ENCODE measurements around the gene CRB2.

The CRB2 gene

DNA sequence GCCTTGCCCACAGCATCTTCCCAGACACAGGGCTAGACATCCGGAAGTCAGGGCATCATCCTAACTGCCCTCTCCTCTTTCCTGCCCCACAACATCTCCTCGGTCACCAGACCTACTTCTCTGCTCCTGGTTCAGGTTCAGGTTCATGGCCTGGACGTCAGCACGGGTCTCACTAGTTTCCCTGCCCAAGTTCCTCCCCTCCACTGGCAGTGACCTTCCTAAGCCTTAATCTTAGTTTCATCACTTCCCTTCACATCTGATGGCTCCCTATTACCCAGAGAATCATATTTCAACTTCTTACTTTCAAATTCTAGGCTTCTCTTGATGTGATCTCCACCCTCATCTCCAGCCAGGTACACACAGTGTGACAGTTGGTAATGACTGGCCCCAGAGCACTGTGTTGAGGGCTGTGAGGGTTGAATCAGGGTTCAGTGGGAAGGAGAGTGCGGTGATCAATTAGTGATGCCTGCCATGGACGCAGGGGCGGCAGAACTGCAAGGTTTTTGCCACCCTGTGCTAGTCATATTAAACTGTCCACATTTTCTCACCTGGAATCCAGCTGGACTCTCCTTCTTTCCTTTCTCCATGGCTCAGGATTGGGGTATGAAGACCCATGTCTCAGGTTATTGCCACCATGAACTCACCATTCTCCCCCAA is 34.3 kb upstream of the CRB2 start:
- H3K4me2 ChIP-seq (ENCODE audit: low read length), result peak overlapping the region; percentile 70
- peak overlapping the region; percentile 47 for H3K4me3 ChIP-seq (ENCODE audit: low read length)
- H3K79me2 ChIP-seq (ENCODE audit: control insufficient read depth, low read length), result no peaks in the 10 kb centered on the region
- peaks cover 86% of the 10 kb centered on the region for H3K4me1 ChIP-seq (ENCODE audit: control insufficient read depth, low read length)
- peak overlapping the region; percentile 51; the same call in 1 of the 2 replicates for H3K27ac ChIP-seq (ENCODE audit: low read depth, low read length)
- H3F3A ChIP-seq (ENCODE audit: control insufficient read depth, insufficient read depth), result no peaks in the 10 kb centered on the region
- no peaks in the 10 kb centered on the region for H3K36me3 ChIP-seq (ENCODE audit: control insufficient read depth, low read length)
- TF ChIP-seq, protein P1, sequence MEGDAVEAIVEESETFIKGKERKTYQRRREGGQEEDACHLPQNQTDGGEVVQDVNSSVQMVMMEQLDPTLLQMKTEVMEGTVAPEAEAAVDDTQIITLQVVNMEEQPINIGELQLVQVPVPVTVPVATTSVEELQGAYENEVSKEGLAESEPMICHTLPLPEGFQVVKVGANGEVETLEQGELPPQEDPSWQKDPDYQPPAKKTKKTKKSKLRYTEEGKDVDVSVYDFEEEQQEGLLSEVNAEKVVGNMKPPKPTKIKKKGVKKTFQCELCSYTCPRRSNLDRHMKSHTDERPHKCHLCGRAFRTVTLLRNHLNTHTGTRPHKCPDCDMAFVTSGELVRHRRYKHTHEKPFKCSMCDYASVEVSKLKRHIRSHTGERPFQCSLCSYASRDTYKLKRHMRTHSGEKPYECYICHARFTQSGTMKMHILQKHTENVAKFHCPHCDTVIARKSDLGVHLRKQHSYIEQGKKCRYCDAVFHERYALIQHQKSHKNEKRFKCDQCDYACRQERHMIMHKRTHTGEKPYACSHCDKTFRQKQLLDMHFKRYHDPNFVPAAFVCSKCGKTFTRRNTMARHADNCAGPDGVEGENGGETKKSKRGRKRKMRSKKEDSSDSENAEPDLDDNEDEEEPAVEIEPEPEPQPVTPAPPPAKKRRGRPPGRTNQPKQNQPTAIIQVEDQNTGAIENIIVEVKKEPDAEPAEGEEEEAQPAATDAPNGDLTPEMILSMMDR (IDR thresholded peaks at IDR 0.05; ENCODE audit: low read depth, low read length, poor library complexity, severe bottlenecking), result no peak
- TF ChIP-seq EZH2phosphoT487 (IDR thresholded peaks at IDR 0.05; ENCODE audit: borderline replicate concordance, low read length), result no peak
- no peaks in the 10 kb centered on the region for H3K27me3 ChIP-seq (ENCODE audit: control insufficient read depth, low read length)
- no peaks in the 10 kb centered on the region for H3K9me2 ChIP-seq (replicated peaks; ENCODE audit: control insufficient read depth, low read length)
- no peaks in the 10 kb centered on the region for H3K9me3 ChIP-seq (ENCODE audit: control insufficient read depth, insufficient read depth, low read length)
- H4K20me1 ChIP-seq (ENCODE audit: control insufficient read depth, insufficient read depth, low read depth, low read length), result no peaks in the 10 kb centered on the region

DNA sequence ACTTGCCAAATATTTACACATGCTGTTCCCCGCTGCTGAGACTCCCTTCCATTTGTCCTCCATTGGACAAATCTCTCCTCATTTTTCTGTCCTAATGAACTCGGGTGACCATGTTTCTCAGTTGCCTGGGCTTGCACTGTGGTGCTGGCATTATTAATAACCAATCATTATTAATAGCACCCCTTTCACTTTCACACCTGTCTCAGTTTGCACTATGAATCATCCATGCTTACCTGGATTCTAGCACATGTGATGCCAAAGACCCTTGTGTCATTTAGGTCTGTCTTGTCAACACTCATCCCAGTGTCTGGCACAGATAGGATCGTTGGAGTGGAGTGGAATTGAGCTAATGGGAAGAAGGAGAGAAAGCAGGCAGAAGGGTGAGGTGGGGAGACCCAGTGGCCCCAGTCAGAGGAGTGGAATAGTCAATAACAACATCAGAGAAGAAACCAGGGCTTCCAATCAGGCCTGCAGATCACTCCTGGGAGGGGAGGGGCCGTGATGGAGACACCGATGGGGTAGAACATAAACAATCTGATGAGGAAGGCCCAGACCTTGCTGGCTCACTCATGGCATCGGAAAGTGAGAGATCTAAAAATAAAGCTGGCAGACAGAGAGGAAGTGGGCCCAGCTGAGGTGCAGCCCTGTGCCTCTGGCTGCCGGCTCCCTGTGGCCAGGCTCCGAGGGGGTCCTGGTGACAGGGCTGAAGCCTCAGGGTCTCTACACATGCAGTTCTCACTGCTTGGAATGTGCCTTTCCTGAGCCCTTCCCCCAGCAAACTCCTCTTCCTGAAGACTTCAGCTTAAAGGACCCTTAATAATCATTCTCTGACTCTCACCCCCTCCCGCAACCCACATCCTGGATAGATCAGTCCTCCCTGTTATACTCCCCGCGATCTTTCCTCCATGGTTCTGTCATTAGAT is 33.5 kb upstream of the CRB2 start:
- Histone ChIP-seq H3K27me3 (ENCODE audit: control insufficient read depth, low read length) (no peaks in the 10 kb centered on the region), H3K27ac (ENCODE audit: low read depth, low read length) (peak overlapping the region; percentile 51), H3K4me1 (ENCODE audit: control insufficient read depth, low read length) (peaks cover 84% of the 10 kb centered on the region), H4K20me1 (ENCODE audit: control insufficient read depth, insufficient read depth, low read depth, low read length) (no peaks in the 10 kb centered on the region), H3K4me3 (ENCODE audit: low read length) (peak overlapping the region; percentile 47), H3K36me3 (ENCODE audit: control insufficient read depth, low read length) (no peaks in the 10 kb centered on the region), H3K9me3 (ENCODE audit: control insufficient read depth, insufficient read depth, low read length) (no peaks in the 10 kb centered on the region), H3K9me2 (replicated peaks; ENCODE audit: control insufficient read depth, low read length) (no peaks in the 10 kb centered on the region), H3F3A (ENCODE audit: control insufficient read depth, insufficient read depth) (no peaks in the 10 kb centered on the region), H3K79me2 (ENCODE audit: control insufficient read depth, low read length) (no peaks in the 10 kb centered on the region), H3K4me2 (ENCODE audit: low read length) (peak overlapping the region; percentile 70)
- no peak for TF ChIP-seq EZH2phosphoT487 (IDR thresholded peaks at IDR 0.05; ENCODE audit: borderline replicate concordance, low read length)
- TF ChIP-seq, protein P1 (IDR thresholded peaks at IDR 0.05; ENCODE audit: low read depth, low read length, poor library complexity, severe bottlenecking), result no peak

- Histone ChIP-seq H3K9me3 (ENCODE audit: control insufficient read depth, insufficient read depth, low read length) (no peaks in the 10 kb centered on the region), H3K27me3 (ENCODE audit: control insufficient read depth, low read length) (no peaks in the 10 kb centered on the region), H3K4me3 (ENCODE audit: low read length) (peak overlapping the region; percentile 47), H3K9me2 (replicated peaks; ENCODE audit: control insufficient read depth, low read length) (no peaks in the 10 kb centered on the region), H4K20me1 (ENCODE audit: control insufficient read depth, insufficient read depth, low read depth, low read length) (no peaks in the 10 kb centered on the region), H3K27ac (ENCODE audit: low read depth, low read length) (peak overlapping the region; percentile 51), H3K4me2 (ENCODE audit: low read length) (peak overlapping the region; percentile 70), H3K4me1 (ENCODE audit: control insufficient read depth, low read length) (peaks cover 76% of the 10 kb centered on the region), H3K79me2 (ENCODE audit: control insufficient read depth, low read length) (no peaks in the 10 kb centered on the region), H3F3A (ENCODE audit: control insufficient read depth, insufficient read depth) (no peaks in the 10 kb centered on the region), H3K36me3 (ENCODE audit: control insufficient read depth, low read length) (no peaks in the 10 kb centered on the region)
- no peak for TF ChIP-seq EZH2phosphoT487 (IDR thresholded peaks at IDR 0.05; ENCODE audit: borderline replicate concordance, low read length)
- TF ChIP-seq, protein P1 (IDR thresholded peaks at IDR 0.05; ENCODE audit: low read depth, low read length, poor library complexity, severe bottlenecking), result no peak
Observed at GRCh38 chr9:123323196-123324013, 32.6 kb upstream of the CRB2 start.
